Measurements from ENCODE around the gene MCUB. TPM values are rescaled to one million over a fixed set of nuclear protein-coding genes. Genes with fewer than 3 reads are reported as not detected.

MCUB gene
- polyA plus RNA-seq, 1 donor from 2014 or later = 3.9 TPM

GRCh38 chr4:109684727-109685126, 124.7 kb downstream of the MCUB start:
- Histone ChIP-seq H3K4me2 (ENCODE audit: low read length) (no peak overlapping the region), H3K9ac (ENCODE audit: low read length) (no peak overlapping the region), H4K20me1 (ENCODE audit: insufficient read depth) (no peaks in the 10 kb centered on the region), H3K79me2 (replicated peaks; ENCODE audit: insufficient read depth, low read length) (no peaks in the 10 kb centered on the region), H3F3A (ENCODE audit: insufficient read depth, low read length, poor library complexity, severe bottlenecking) (no peaks in the 10 kb centered on the region), H3K27ac (ENCODE audit: low read length) (no peak overlapping the region), H3K9me3 (ENCODE audit: low read length) (no peaks in the 10 kb centered on the region), H3K27me3 (ENCODE audit: insufficient read depth, low read depth, low read length) (no peaks in the 10 kb centered on the region), H3K4me3 (ENCODE audit: low read length) (no peak overlapping the region), H3K9me2 (ENCODE audit: insufficient read depth, low read length) (no peaks in the 10 kb centered on the region), H3K36me3 (ENCODE audit: insufficient read depth, low read length) (no peaks in the 10 kb centered on the region), H2AFZ (ENCODE audit: low read depth, low read length) (no peak overlapping the region)
- TF ChIP-seq RAD21 (conservative IDR thresholded peaks at IDR 0.05) = no peak
- TF ChIP-seq POLR2AphosphoS5 (IDR thresholded peaks at IDR 0.05) = no peak
- TF ChIP-seq EP300 (conservative IDR thresholded peaks at IDR 0.05; ENCODE audit: poor library complexity, severe bottlenecking) = no peak
- TF ChIP-seq MXI1 (conservative IDR thresholded peaks at IDR 0.05; ENCODE audit: poor library complexity, severe bottlenecking) = no peak
- no peak for TF ChIP-seq SMC3 (conservative IDR thresholded peaks at IDR 0.05; ENCODE audit: poor library complexity)
- no peak for TF ChIP-seq CTCF (IDR thresholded peaks at IDR 0.05; ENCODE audit: poor library complexity, severe bottlenecking)
- no peak for TF ChIP-seq EZH2 (IDR thresholded peaks at IDR 0.05; ENCODE audit: borderline replicate concordance, insufficient read depth, low read length, poor library complexity, severe bottlenecking)
- TF ChIP-seq TAF1 (IDR thresholded peaks at IDR 0.05; ENCODE audit: low read depth) = no peak
- TF ChIP-seq REST (IDR thresholded peaks at IDR 0.05; ENCODE audit: borderline replicate concordance) = no peak

GRCh38 chr4:109690690-109691410, 130.8 kb downstream of the MCUB start:
- Histone ChIP-seq H3F3A (ENCODE audit: insufficient read depth, low read length, poor library complexity, severe bottlenecking) (no peaks in the 10 kb centered on the region), H3K36me3 (ENCODE audit: insufficient read depth, low read length) (no peaks in the 10 kb centered on the region), H3K27ac (ENCODE audit: low read length) (no peak overlapping the region), H3K9ac (ENCODE audit: low read length) (no peak overlapping the region), H3K4me2 (ENCODE audit: low read length) (no peak overlapping the region), H2AFZ (ENCODE audit: low read depth, low read length) (no peak overlapping the region), H4K20me1 (ENCODE audit: insufficient read depth) (no peaks in the 10 kb centered on the region), H3K9me3 (ENCODE audit: low read length) (no peaks in the 10 kb centered on the region), H3K79me2 (replicated peaks; ENCODE audit: insufficient read depth, low read length) (no peaks in the 10 kb centered on the region), H3K27me3 (ENCODE audit: insufficient read depth, low read depth, low read length) (no peaks in the 10 kb centered on the region), H3K9me2 (ENCODE audit: insufficient read depth, low read length) (no peaks in the 10 kb centered on the region), H3K4me3 (ENCODE audit: low read length) (no peak overlapping the region)
- no peak for TF ChIP-seq MXI1 (conservative IDR thresholded peaks at IDR 0.05; ENCODE audit: poor library complexity, severe bottlenecking)
- no peak for TF ChIP-seq POLR2AphosphoS5 (IDR thresholded peaks at IDR 0.05)
- no peak for TF ChIP-seq SMC3 (conservative IDR thresholded peaks at IDR 0.05; ENCODE audit: poor library complexity)
- TF ChIP-seq RAD21 (conservative IDR thresholded peaks at IDR 0.05) = no peak
- no peak for TF ChIP-seq EZH2 (IDR thresholded peaks at IDR 0.05; ENCODE audit: borderline replicate concordance, insufficient read depth, low read length, poor library complexity, severe bottlenecking)
- TF ChIP-seq TAF1 (IDR thresholded peaks at IDR 0.05; ENCODE audit: low read depth) = no peak

All from neural cell (in vitro differentiated cells).